Stimulated activated CD8-positive, alpha-beta memory T cell treated with anti-CD3 and anti-CD28 coated beads, Interleukin-7, amount 100 ng/mL, for 48 hours (primary cell): ENCODE results near the gene PIAS1.

ENCODE experiments used
- DNase-seq, 2 donors: peaks; one replicate each; pipeline ENCODE4 v3.0.0-alpha.2; 2020; ENCODE audit warnings: low read depth in 1 of 2; ENCODE audit errors: extremely low read depth in 1 of 2

Gene PIAS1

DNA sequence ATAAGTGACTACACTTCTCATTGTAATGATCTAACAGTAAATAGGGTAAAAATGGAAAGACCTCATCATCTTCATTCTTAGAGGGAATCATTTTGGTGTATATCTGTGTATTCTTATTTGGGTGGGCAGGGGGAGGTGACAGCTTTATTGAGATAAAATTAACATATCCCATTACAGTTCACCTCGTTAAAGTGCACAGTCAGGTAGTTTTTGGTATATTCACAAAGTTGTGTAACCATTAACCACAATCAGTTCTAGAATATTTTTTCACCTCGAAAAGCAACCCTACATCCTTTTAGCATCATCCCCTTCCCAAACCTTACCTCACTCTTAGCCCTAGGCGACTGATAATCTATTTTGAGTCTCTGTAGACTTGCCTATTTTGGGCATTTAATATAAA, 8.1 kb downstream of the PIAS1 start:
- DNase-seq: no peak

DNA sequence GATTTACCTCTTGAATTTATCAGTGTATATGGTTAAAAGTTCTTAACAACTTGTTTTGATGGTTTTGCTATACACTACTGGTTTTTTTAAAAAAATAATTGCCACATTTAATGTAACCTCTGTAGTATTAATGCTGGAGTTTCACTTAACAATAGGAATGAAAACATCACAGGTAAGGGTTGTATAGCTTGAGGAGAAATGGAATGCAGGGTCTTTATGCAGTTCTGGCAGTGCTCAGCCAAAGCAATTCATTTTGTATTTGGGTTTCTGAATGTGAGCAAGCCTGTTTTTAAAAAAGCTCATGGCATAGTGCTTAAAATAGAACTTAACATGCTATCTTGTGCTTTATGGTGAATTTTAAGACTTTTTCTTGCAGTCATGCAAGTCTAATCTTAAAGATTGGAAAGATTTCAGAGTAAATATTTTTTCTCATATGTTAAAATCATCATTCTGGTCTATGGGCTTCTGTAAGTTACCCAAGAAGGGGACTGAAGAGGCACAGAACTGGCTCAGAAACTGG, 8.9 kb downstream of the PIAS1 start:
- DNase-seq: no peak

GRCh38 chr15:68063606-68064005, 9.5 kb downstream of the PIAS1 start:
- DNase-seq: no peak

- DNase-seq: no peak
These were observed 19.6 kb downstream of the PIAS1 start for GRCh38 chr15:68073576-68074288.

- no peak for DNase-seq
These were observed 21.8 kb downstream of the PIAS1 start for GRCh38 chr15:68075764-68076385.

- no peak for DNase-seq
These were observed 24.2 kb downstream of the PIAS1 start for GRCh38 chr15:68078365-68078764.

GRCh38 chr15:68080334-68080733, 26.2 kb downstream of the PIAS1 start:
- DNase-seq: no peak

DNA sequence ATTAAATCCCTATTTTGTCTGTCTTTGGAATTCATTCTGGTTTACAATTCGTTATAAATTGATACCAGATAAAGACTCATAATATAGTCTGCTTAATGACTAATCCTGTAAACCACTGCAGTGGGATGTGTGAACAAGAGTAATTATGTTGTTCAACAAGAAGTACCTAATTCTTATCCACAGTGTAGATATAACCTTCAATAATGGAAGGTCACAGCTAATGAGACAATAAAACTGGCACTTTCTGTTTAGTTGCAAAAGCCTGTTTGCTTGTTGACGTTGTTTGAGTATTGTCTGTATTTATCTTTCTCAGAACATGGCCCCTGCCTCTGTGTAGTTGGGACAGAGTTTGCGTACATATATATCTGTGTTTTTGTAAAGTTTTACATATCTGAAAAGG, 26.7 kb downstream of the PIAS1 start:
- DNase-seq: no peak

DNA sequence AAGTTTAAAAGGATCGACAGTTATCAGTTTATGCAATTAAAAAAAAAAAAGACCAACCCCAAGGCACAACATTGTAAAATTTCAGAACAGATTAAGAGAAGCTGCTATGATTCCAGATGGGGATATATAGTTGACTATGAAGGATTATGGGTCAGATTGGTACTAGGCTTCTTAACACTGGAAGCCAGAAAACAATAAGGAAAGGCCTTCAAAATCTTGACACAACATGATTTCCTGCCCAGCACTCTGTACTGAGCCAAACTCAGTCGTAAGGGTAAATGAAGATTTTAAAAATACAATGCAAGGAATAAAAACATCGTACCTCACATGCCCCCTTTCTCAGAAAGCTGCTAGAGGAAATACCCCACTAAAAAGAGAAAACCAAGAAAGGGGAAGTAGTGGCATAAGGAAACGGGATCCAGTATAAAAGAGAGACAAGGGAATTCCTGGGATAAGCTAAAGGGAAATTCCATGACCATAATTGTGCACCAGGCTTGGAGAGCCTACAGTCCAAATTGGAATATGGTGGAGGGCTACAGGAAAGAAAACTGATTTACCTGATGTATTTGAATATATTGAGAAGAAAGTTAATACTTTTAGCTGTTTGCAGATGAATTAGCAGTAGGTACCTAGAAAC, 27.9 kb downstream of the PIAS1 start:
- DNase-seq: no peak

DNA sequence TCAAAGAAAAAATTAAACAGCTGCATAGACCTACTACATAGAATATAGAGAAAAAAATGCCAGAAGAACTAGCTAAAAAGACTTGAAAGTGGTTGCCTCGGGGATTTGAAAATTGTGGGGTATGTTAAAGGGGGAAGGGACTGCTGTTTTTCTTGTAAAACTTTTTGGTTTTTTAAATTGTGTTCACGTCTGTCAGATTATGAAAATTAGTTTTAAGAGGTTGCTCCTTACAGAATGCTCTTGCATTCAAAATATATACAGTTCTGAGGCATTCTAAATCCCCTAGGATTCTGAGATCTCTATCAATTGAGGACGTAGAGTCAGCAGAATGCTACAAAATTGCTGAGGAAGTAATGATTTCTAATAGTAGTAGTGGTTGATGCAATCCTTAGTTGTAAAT, 28.6 kb downstream of the PIAS1 start:
- DNase-seq: no peak

GRCh38 chr15:68083463-68083862, 29.3 kb downstream of the PIAS1 start:
- no peak for DNase-seq

GRCh38 chr15:68085052-68085451, 30.9 kb downstream of the PIAS1 start:
- no peak for DNase-seq

- no peak for DNase-seq
These were observed 37.6 kb downstream of the PIAS1 start for GRCh38 chr15:68091743-68092142.

DNA sequence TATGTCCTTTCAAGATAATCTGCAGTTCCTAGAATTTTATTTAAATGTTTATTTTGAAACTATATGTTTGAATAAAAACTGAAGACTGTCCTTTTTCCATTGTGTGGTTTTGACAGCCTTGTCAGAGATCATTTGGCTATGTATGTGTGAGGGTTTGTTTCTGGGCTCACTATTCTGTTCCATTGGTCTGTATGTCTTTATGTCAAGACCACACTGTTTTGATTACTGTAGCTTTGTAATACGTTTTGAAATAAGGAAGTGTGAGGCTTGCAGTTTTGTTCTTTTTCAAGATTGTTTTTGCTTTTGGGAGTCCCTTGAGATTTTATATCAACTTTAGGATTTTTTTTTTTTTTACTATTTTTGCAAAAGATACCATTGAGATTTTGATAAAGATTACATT, 42.0 kb downstream of the PIAS1 start:
- DNase-seq: no peak

DNA sequence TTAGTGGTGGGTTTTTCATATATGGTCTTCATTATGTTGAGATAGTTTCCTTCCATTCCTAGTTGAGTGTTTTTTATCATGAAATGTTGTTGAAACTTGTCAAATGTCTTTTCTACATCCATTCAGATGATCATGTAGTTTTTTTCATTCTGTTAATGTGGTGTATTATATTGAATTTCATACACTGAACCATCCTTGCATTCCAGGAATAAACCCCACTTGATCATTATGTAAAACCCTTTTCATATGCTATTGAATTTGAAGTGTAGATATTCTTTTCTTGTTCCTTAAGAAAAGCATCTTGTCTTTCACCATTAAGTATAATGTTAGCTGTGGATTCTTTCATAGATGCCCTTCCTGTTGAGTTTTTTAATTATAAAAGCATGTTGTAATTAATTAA, 42.9 kb downstream of the PIAS1 start:
- DNase-seq: no peak

- DNase-seq: no peak
These were observed 44.4 kb downstream of the PIAS1 start for GRCh38 chr15:68098465-68098864.

- no peak for DNase-seq
These were observed 46.1 kb downstream of the PIAS1 start for GRCh38 chr15:68100194-68100593.

DNA sequence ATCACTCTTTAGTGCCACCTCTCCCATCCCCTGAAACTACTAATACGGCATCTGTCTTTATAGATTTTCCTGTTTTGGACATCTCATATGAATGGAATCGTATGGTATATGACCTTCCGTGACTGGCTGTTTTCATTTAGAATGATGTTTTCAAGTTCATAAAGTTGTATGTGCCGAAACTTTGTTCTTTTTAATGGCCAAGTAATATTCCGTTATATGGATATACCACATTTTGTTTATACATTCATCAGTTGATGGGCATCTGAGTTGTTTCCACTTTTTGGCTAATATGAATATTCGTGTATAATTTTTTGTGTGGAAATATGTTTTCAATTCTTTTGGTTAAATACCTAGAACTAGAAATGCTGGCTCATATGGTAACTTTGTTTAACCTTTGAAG, 49.5 kb downstream of the PIAS1 start:
- no peak for DNase-seq

GRCh38 chr15:68106656-68107055, 52.5 kb downstream of the PIAS1 start:
- DNase-seq: no peak

DNA sequence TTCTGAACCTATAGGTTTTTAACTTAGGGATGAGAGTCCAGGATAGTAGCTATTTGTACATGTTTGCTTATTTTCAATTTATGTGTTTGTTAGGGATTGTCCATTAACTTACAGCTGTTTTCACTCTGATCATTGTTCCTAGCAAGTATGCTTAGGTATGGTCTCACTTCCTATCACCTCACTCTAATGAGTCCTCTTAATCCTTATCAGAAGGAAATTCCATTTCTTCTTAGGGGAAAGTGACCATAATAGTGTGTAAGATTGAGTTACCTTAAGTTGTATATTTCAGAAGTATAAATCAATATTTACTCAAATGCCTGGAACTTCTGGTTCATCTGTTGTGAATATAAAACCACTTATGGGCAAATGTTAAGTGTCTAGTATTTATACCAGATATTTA, 53.0 kb downstream of the PIAS1 start:
- no peak for DNase-seq

DNA sequence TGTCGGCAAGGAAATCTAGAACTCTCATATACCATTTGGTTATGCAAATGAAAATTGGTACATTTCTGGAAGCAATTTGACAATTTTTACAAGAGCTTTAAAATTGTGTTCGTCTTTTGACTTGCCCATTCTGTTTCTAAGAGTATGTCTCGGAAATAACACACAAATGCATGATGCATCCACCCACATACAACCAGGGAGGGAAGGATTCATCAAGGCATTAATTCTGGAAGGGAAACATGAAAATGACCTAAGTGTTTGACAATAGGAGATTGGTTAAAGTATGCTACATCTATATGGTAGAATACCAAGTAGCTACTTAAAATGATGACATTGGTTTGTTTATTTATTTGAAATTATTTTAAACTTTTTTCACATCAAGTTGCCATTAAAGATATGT, 58.6 kb downstream of the PIAS1 start:
- no peak for DNase-seq

DNA sequence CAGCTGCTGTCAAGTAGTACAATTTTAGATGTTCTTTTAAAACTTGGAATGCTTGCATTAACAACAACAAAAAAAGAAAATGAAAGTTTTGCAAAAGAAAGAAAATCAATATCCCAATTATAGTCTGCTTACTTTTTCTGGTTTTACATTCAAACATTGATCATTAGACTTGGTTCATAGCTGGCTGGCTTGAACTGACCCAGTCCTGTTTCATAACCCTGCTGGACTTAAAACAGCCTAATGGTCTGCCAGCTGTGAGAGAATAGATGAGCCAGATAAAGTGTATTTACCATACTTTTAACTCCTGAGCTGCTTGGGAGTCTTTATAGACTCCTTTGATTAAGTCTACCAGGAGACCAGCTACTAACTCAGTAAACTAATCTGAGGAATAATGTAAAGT, 59.2 kb downstream of the PIAS1 start:
- DNase-seq: no peak
